ENCODE data around the gene AFF3. TPM values are rescaled to one million over a fixed set of nuclear protein-coding genes. Genes with fewer than 3 reads are reported as not detected.
A peak's percentile ranks its signal among the peaks of the same experiment; 100 is the strongest.

AFF3 gene
- total and polyA plus RNA-seq, 12 donors = 0.39 to 16.9 (median 7.0) TPM

DNA sequence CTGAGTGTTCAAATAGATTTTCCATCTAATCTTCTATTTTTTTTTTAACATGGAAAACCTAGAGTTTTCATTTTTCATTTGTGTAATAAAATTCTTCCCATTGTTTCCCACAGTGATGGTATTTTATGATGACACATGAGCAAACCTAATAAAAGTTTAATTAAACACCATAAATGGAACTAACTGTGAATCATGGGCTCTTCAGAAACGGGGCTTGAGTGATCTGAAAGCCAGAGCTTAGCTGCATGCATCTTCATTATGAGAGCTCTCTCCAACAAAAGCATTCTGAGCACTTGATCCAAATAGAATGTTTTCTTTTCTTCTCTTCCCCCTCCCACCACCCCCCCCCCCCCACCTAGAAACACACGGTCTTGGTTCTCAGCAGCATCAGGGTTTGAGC lies 570.4 kb downstream of the AFF3 start:
- ATAC-seq (no peak), DNase-seq (no peak)
- peaks cover 0 to 19% (median 0%) of the 10 kb centered on the region in 9 donors for H3K4me1 ChIP-seq
- WGBS, 2 donors = 49 to 51% methylated on average over 2 of the region's 2 CpGs
- intact Hi-C loops (cut with DNase I) = loop anchor here in 1 of 10 donors (5.0 kb wide), 1 partner anchor 50 kb away; no protein-coding TSS in a partner anchor
- H3K27me3 ChIP-seq = peaks cover 0 to 4% (median 0%) of the 10 kb centered on the region in 7 donors
- no peaks in the 10 kb centered on the region for H3K9me3 ChIP-seq
- peak overlapping the region in 1 of 10 donors; percentile 58 for H3K27ac ChIP-seq
- H3K36me3 ChIP-seq = peaks cover 0 to 16% (median 0%) of the 10 kb centered on the region in 9 donors
- no peak overlapping the region for H3K4me3 ChIP-seq
- TF ChIP-seq, protein P1, sequence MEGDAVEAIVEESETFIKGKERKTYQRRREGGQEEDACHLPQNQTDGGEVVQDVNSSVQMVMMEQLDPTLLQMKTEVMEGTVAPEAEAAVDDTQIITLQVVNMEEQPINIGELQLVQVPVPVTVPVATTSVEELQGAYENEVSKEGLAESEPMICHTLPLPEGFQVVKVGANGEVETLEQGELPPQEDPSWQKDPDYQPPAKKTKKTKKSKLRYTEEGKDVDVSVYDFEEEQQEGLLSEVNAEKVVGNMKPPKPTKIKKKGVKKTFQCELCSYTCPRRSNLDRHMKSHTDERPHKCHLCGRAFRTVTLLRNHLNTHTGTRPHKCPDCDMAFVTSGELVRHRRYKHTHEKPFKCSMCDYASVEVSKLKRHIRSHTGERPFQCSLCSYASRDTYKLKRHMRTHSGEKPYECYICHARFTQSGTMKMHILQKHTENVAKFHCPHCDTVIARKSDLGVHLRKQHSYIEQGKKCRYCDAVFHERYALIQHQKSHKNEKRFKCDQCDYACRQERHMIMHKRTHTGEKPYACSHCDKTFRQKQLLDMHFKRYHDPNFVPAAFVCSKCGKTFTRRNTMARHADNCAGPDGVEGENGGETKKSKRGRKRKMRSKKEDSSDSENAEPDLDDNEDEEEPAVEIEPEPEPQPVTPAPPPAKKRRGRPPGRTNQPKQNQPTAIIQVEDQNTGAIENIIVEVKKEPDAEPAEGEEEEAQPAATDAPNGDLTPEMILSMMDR (IDR thresholded peaks at IDR 0.05) = no peak

DNA sequence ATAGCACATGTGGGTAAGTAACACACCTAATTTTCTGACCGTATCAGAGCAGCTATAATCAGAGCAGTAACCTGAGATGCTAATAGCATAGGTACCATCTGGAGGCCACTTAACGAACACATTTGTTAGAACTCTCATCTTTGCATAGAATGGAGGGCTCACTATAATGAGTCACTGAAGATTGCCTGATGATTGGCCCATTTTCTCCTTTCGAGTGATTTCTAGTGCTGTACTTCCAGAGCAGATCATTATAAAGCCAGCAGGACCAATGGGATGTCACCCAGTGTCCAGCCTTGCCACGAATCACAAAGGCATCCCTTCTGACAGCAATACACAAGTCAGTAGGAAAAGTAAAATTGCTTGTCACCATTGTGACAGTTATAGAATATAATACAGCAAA lies 570.9 kb downstream of the AFF3 start:
- TF ChIP-seq, protein P1 (IDR thresholded peaks at IDR 0.05) = no peak
- H3K4me1 ChIP-seq = peaks cover 0 to 19% (median 0%) of the 10 kb centered on the region in 9 donors
- no peak for ATAC-seq

DNA sequence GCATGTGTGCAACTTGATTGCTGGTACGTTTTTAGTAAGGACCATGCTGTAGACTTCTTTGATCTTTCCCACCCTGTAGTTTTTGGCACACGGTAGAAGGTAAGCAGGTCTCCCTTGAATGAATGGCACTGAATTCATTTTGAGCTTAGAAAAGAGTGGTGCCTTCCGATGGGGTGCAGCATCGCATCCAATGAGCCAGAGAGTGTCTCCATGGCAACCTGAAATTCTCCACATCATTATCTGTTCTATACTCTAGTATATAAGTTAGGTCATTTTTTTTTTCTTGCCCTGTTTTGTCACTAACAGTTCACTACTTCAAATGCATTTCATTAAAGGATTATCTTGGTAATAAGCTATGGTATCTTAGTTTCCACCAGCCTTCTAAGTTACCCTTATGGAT lies 571.4 kb downstream of the AFF3 start:
- TF ChIP-seq, protein P1 (IDR thresholded peaks at IDR 0.05) = no peak
- Histone ChIP-seq H3K27ac (no peak overlapping the region), H3K27me3 (peaks cover 0 to 4% (median 0%) of the 10 kb centered on the region in 7 donors), H3K36me3 (peaks cover 0 to 13% (median 0%) of the 10 kb centered on the region in 9 donors), H3K4me1 (peaks cover 0 to 19% (median 0%) of the 10 kb centered on the region in 9 donors), H3K9me3 (no peaks in the 10 kb centered on the region), H3K4me3 (no peak overlapping the region)
- intact Hi-C loops (cut with DNase I) = loop anchor here in 1 of 10 donors (5.0 kb wide), 1 partner anchor 51 kb away; no protein-coding TSS in a partner anchor
- ATAC-seq (no peak), DNase-seq (no peak)
- 76 to 77% methylated on average over 4 of the region's 4 CpGs for WGBS, 2 donors

More for the DNA sequence above, 570.9 kb downstream of the AFF3 start:
- Histone ChIP-seq H3K9me3 (no peaks in the 10 kb centered on the region), H3K27ac (no peak overlapping the region), H3K27me3 (peaks cover 0 to 4% (median 0%) of the 10 kb centered on the region in 7 donors), H3K36me3 (peaks cover 0 to 14% (median 0%) of the 10 kb centered on the region in 9 donors), H3K4me3 (no peak overlapping the region)
- DNase-seq = no peak
- 86 to 89% methylated on average over 4 of the region's 4 CpGs for WGBS, 2 donors
- intact Hi-C loops (cut with DNase I) = loop anchor here in 1 of 10 donors (5.0 kb wide), 1 partner anchor 51 kb away; no protein-coding TSS in a partner anchor

DNA sequence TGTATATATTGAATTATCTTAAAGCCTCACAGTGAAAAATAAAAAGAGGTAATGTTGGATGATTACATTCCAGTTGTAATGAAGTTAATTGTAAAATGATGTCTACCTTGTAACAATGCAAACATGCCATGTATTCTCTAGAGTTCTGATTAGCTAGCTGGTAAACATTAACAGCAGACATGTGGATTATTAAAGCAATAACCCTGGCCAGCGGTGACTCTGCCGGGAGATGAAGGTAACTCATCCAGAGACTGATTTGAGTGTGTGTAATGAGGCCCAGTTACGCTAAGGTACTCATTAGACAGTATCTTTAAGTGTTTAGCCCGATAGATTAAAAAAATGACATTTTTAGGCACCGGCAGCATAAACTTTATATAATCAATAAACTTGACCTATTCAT lies 573.0 kb downstream of the AFF3 start:
- peaks cover 0 to 21% (median 0%) of the 10 kb centered on the region in 9 donors for H3K36me3 ChIP-seq
- intact Hi-C loops (cut with DNase I) = loop anchor here in 4 of 10 donors (10.0 kb wide), 2 partner anchors 145 to 245 kb away; no protein-coding TSS in a partner anchor
- no peaks in the 10 kb centered on the region for H3K9me3 ChIP-seq
- TF ChIP-seq, protein P1 (IDR thresholded peaks at IDR 0.05) = no peak
- peaks cover 0 to 13% (median 0%) of the 10 kb centered on the region in 9 donors for H3K4me1 ChIP-seq
- H3K4me3 ChIP-seq = no peak overlapping the region
- peaks cover 0 to 4% (median 0%) of the 10 kb centered on the region in 7 donors for H3K27me3 ChIP-seq
- WGBS, 2 donors = 96 to 98% methylated on average over 5 of the region's 5 CpGs
- no peak overlapping the region for H3K27ac ChIP-seq
- ATAC-seq = no peak
- DNase-seq = no peak
